Measurements from ENCODE around the gene DPH3. TPM values are rescaled to one million over a fixed set of nuclear protein-coding genes. Genes with fewer than 3 reads are reported as not detected.

The DPH3 gene
- polyA plus RNA-seq, 1 of the 3 experiments (the other 2 are of a cell fraction), result 8.5 TPM

DNA sequence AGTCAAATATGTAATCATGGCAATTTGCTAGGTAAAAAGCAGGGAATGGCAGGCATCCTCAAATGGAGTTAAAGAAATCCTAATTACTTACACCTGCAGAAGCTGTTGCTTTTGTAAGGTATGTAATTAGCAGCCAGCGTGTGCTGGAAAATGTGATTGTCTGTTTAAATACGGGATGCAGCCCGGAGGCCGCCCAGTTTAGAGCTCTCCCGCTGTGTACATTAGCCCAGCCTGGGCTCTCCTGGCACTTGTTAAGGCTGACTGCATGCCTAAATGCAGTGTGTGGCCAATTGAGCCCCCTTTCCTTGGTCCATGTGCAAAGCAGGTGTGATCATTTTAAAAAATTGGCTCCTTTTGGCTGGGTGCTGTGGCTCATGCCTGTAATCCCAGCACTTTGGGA, 9.0 kb downstream of the DPH3 start:
- TF ChIP-seq ELF1 (IDR thresholded peaks at IDR 0.05), result no peak
- TF ChIP-seq NFIC (IDR thresholded peaks at IDR 0.05; ENCODE audit: borderline replicate concordance), result no peak
- TF ChIP-seq, protein P1, sequence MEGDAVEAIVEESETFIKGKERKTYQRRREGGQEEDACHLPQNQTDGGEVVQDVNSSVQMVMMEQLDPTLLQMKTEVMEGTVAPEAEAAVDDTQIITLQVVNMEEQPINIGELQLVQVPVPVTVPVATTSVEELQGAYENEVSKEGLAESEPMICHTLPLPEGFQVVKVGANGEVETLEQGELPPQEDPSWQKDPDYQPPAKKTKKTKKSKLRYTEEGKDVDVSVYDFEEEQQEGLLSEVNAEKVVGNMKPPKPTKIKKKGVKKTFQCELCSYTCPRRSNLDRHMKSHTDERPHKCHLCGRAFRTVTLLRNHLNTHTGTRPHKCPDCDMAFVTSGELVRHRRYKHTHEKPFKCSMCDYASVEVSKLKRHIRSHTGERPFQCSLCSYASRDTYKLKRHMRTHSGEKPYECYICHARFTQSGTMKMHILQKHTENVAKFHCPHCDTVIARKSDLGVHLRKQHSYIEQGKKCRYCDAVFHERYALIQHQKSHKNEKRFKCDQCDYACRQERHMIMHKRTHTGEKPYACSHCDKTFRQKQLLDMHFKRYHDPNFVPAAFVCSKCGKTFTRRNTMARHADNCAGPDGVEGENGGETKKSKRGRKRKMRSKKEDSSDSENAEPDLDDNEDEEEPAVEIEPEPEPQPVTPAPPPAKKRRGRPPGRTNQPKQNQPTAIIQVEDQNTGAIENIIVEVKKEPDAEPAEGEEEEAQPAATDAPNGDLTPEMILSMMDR (IDR thresholded peaks at IDR 0.05), result no peak
- TF ChIP-seq JUND (IDR thresholded peaks at IDR 0.05), result no peak
- no peak for TF ChIP-seq EZH2phosphoT487 (IDR thresholded peaks at IDR 0.05; ENCODE audit: borderline replicate concordance, low read depth)
- TF ChIP-seq GATA2 (CRISPR knock-in tag; IDR thresholded peaks at IDR 0.05), result no peak
- TF ChIP-seq, protein P2, sequence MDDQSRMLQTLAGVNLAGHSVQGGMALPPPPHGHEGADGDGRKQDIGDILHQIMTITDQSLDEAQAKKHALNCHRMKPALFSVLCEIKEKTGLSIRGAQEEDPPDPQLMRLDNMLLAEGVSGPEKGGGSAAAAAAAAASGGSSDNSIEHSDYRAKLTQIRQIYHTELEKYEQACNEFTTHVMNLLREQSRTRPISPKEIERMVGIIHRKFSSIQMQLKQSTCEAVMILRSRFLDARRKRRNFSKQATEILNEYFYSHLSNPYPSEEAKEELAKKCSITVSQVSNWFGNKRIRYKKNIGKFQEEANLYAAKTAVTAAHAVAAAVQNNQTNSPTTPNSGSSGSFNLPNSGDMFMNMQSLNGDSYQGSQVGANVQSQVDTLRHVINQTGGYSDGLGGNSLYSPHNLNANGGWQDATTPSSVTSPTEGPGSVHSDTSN (IDR thresholded peaks at IDR 0.05), result no peak
- no peak for TF ChIP-seq RCOR1 (IDR thresholded peaks at IDR 0.05; ENCODE audit: low read length)
- TF ChIP-seq, protein P3, sequence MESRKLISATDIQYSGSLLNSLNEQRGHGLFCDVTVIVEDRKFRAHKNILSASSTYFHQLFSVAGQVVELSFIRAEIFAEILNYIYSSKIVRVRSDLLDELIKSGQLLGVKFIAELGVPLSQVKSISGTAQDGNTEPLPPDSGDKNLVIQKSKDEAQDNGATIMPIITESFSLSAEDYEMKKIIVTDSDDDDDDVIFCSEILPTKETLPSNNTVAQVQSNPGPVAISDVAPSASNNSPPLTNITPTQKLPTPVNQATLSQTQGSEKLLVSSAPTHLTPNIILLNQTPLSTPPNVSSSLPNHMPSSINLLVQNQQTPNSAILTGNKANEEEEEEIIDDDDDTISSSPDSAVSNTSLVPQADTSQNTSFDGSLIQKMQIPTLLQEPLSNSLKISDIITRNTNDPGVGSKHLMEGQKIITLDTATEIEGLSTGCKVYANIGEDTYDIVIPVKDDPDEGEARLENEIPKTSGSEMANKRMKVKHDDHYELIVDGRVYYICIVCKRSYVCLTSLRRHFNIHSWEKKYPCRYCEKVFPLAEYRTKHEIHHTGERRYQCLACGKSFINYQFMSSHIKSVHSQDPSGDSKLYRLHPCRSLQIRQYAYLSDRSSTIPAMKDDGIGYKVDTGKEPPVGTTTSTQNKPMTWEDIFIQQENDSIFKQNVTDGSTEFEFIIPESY (IDR thresholded peaks at IDR 0.05; ENCODE audit: borderline replicate concordance, low read depth), result no peak
- TF ChIP-seq RXRA (IDR thresholded peaks at IDR 0.05; ENCODE audit: borderline replicate concordance, low read depth), result no peak
- no peak for TF ChIP-seq TCF12 (IDR thresholded peaks at IDR 0.05)
- no peak for TF ChIP-seq FOXJ3 (CRISPR knock-in tag; IDR thresholded peaks at IDR 0.05)
- no peak for TF ChIP-seq GABPA (IDR thresholded peaks at IDR 0.05; ENCODE audit: low read depth)
- TF ChIP-seq TAF1 (IDR thresholded peaks at IDR 0.05; ENCODE audit: borderline replicate concordance, low read depth, low read length), result no peak
- TF ChIP-seq RAD21 (IDR thresholded peaks at IDR 0.05; ENCODE audit: low read length), result no peak
- TF ChIP-seq, protein P4, sequence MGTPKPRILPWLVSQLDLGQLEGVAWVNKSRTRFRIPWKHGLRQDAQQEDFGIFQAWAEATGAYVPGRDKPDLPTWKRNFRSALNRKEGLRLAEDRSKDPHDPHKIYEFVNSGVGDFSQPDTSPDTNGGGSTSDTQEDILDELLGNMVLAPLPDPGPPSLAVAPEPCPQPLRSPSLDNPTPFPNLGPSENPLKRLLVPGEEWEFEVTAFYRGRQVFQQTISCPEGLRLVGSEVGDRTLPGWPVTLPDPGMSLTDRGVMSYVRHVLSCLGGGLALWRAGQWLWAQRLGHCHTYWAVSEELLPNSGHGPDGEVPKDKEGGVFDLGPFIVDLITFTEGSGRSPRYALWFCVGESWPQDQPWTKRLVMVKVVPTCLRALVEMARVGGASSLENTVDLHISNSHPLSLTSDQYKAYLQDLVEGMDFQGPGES (IDR thresholded peaks at IDR 0.05; ENCODE audit: low read depth, low read length), result no peak
- TF ChIP-seq NRF1 (IDR thresholded peaks at IDR 0.05; ENCODE audit: low read depth, low read length), result no peak
- TF ChIP-seq RFX5 (IDR thresholded peaks at IDR 0.05; ENCODE audit: low read length), result no peak
- 100% methylated on average over 2 of the region's 5 CpGs for WGBS (ENCODE audit: low lambda C conversion rate)
- Histone ChIP-seq H2AFZ (ENCODE audit: low read depth) (no peak overlapping the region), H3K79me2 (ENCODE audit: insufficient read depth) (peaks cover 8% of the 10 kb centered on the region; the same call in 1 of the 2 replicates), H3K9ac (no peak overlapping the region), H3K4me3 (ENCODE audit: low read depth in 2 of 2, low read length in 1 of 2) (no peak overlapping the region), H3F3A (replicated peaks; ENCODE audit: insufficient read depth) (peaks cover 5% of the 10 kb centered on the region), H3K27me3 (ENCODE audit: insufficient read depth) (no peaks in the 10 kb centered on the region), H3K27ac (ENCODE audit: low read depth in 2 of 2, low read length in 1 of 2) (no peak overlapping the region), H3K9me2 (no peaks in the 10 kb centered on the region), H3K36me3 (replicated peaks in 1 of 2; ENCODE audit: control insufficient read depth in 1 of 2, insufficient read depth in 2 of 2, low read length in 1 of 2) (peaks cover 25 to 28% of the 10 kb centered on the region in 2 experiments), H3K9me3 (no peaks in the 10 kb centered on the region), H3K4me1 (ENCODE audit: control insufficient read depth in 1 of 2, insufficient read depth in 2 of 2, low read depth in 1 of 2, low read length in 1 of 2) (no peaks in the 10 kb centered on the region), H3K4me2 (no peak overlapping the region), H4K20me1 (ENCODE audit: insufficient read depth) (no peaks in the 10 kb centered on the region)
- ChIA-PET CTCF (no interaction called here), POLR2A (no interaction called here)
- no peak for DNase-seq

Data from SK-N-SH (cell line).